DOHH2 (cell line): ENCODE data around the gene UBR7.

Experiments
- H3F3A ChIP-seq: fragments of 200-600 bp; sonication (generic), shearing (Covaris generic); 2 replicates; pipeline ENCODE4 v1.6.0; 2016; ENCODE audit warnings: antibody characterized with exemption, mild to moderate bottlenecking; ENCODE audit not compliant: control insufficient read depth, insufficient read depth
- H3K27ac ChIP-seq: fragments of 200-600 bp; sonication (generic); 2 replicates; pipeline ENCODE4 v1.5.1; 2014; ENCODE audit warnings: low read depth, mild to moderate bottlenecking, low read length, moderate library complexity
- H3K27me3 ChIP-seq: fragments of 200-600 bp; sonication (generic); 2 replicates; pipeline ENCODE4 v1.6.1; 2014; ENCODE audit warnings: mild to moderate bottlenecking, low read length, mixed read lengths; ENCODE audit not compliant: control insufficient read depth
- H3K36me3 ChIP-seq: fragments of 200-600 bp; sonication (generic); 2 replicates; pipeline ENCODE4 v1.6.1; 2014; ENCODE audit warnings: mild to moderate bottlenecking, low read length, moderate library complexity, mixed read lengths; ENCODE audit not compliant: control insufficient read depth
- H3K4me1 ChIP-seq: fragments of 200-600 bp; sonication (generic); 2 replicates; pipeline ENCODE4 v1.6.1; 2014; ENCODE audit warnings: mild to moderate bottlenecking, low read length, mixed read lengths; ENCODE audit not compliant: control insufficient read depth
- H3K4me2 ChIP-seq: fragments of 200-600 bp; sonication (generic); 2 replicates; pipeline ENCODE4 v1.6.0; 2014; ENCODE audit warnings: mild to moderate bottlenecking, low read length, moderate library complexity
- H3K4me3 ChIP-seq: fragments of 200-600 bp; sonication (generic); 2 replicates; pipeline ENCODE4 v1.5.1; 2014; ENCODE audit warnings: mild to moderate bottlenecking, low read length, mixed read lengths
- H3K79me2 ChIP-seq: fragments of 200-600 bp; sonication (generic); 2 replicates; pipeline ENCODE4 v1.6.1; 2014; ENCODE audit warnings: mild to moderate bottlenecking, low read length, mixed read lengths; ENCODE audit not compliant: control insufficient read depth
- H3K9me2 ChIP-seq: fragments of 200-600 bp; sonication (generic); replicated peaks from 2 replicates; pipeline ENCODE4 v1.6.1; 2014; ENCODE audit warnings: mild to moderate bottlenecking, low read length, mixed read lengths; ENCODE audit not compliant: control insufficient read depth
- H3K9me3 ChIP-seq: fragments of 200-600 bp; sonication (generic); 2 replicates; pipeline ENCODE4 v1.6.1; 2014; ENCODE audit warnings: antibody characterized with exemption, low read length, mixed read lengths; ENCODE audit not compliant: control insufficient read depth, insufficient read depth
- H4K20me1 ChIP-seq: fragments of 200-600 bp; sonication (generic); 2 replicates; pipeline ENCODE4 v1.6.0; 2014; ENCODE audit warnings: low read depth, mild to moderate bottlenecking, antibody characterized with exemption, low read length, moderate library complexity; ENCODE audit not compliant: control insufficient read depth, insufficient read depth
- CTCF ChIP-seq: fragments of 200-600 bp; sonication (generic); IDR thresholded peaks from one replicate; pipeline ENCODE4 v1.5.1; 2014; ENCODE audit warnings: antibody characterized with exemption, mild to moderate bottlenecking, low read depth, low read length; ENCODE audit not compliant: poor library complexity, severe bottlenecking
- EZH2phosphoT487 ChIP-seq: fragments of 200-600 bp; sonication (generic); IDR thresholded peaks from 2 replicates; pipeline ENCODE4 v1.6.1; 2017; ENCODE audit warnings: borderline replicate concordance, mild to moderate bottlenecking, antibody characterized with exemption, low read length, moderate library complexity, mixed read lengths

UBR7 gene

GRCh38 chr14:93269341-93270068, 62.4 kb downstream of the UBR7 start:
- H3K4me1 ChIP-seq, result no peaks in the 10 kb centered on the region
- no peaks in the 10 kb centered on the region for H4K20me1 ChIP-seq
- no peak overlapping the region for H3K4me3 ChIP-seq
- TF ChIP-seq EZH2phosphoT487, result no peak
- no peak overlapping the region for H3K4me2 ChIP-seq
- H3F3A ChIP-seq, result no peaks in the 10 kb centered on the region
- H3K36me3 ChIP-seq, result no peaks in the 10 kb centered on the region; the same call in 1 of the 2 replicates
- H3K9me3 ChIP-seq, result no peaks in the 10 kb centered on the region
- no peaks in the 10 kb centered on the region for H3K79me2 ChIP-seq
- no peak overlapping the region for H3K27ac ChIP-seq
- H3K27me3 ChIP-seq, result no peaks in the 10 kb centered on the region
- H3K9me2 ChIP-seq, result no peaks in the 10 kb centered on the region

GRCh38 chr14:93271111-93271510, 64.1 kb downstream of the UBR7 start:
- Histone ChIP-seq H3K9me3 (no peaks in the 10 kb centered on the region), H3K4me3 (no peak overlapping the region), H3F3A (no peaks in the 10 kb centered on the region), H3K27me3 (no peaks in the 10 kb centered on the region), H3K9me2 (no peaks in the 10 kb centered on the region), H3K79me2 (no peaks in the 10 kb centered on the region), H3K36me3 (no peaks in the 10 kb centered on the region; the same call in 1 of the 2 replicates), H4K20me1 (no peaks in the 10 kb centered on the region), H3K4me1 (no peaks in the 10 kb centered on the region), H3K4me2 (no peak overlapping the region), H3K27ac (no peak overlapping the region)
- TF ChIP-seq CTCF (no peak), EZH2phosphoT487 (no peak)

GRCh38 chr14:93274055-93274806, 67.2 kb downstream of the UBR7 start:
- Histone ChIP-seq H3F3A (no peaks in the 10 kb centered on the region), H3K27me3 (no peaks in the 10 kb centered on the region), H3K36me3 (no peaks in the 10 kb centered on the region; the same call in 1 of the 2 replicates), H3K4me3 (no peak overlapping the region), H3K4me2 (no peak overlapping the region), H3K79me2 (no peaks in the 10 kb centered on the region), H3K9me3 (no peaks in the 10 kb centered on the region), H4K20me1 (no peaks in the 10 kb centered on the region), H3K4me1 (no peaks in the 10 kb centered on the region), H3K27ac (no peak overlapping the region), H3K9me2 (no peaks in the 10 kb centered on the region)
- TF ChIP-seq EZH2phosphoT487, result no peak
- no peak for TF ChIP-seq CTCF
